ENCODE results near the gene NEK9. TPM values are rescaled to one million over a fixed set of nuclear protein-coding genes. Genes with fewer than 3 reads are reported as not detected.

The NEK9 gene
- total RNA-seq, 1 experiment from 2014 or later: 56.5 TPM

DNA sequence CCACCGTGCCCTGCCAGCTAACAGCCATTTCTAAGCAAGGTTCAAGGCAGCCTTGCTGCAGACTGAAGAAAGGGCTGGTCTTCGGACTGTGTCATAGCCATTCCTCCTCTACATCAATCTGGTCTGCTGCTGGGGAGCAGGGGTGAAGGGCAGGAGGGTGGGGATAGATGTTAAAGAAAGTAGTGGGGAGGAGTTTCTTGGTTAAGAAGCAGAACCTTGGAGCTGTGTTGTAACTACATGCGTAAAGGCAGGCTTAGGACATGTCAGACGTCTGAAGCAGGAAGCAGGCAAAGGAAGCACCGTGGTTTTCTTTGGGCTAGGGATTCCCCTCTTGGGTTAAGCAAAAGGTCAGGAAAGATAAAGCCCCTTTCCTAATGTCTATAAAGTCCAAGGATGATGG lies 18.1 kb upstream of the NEK9 start:
- Histone ChIP-seq H2BK20ac (ENCODE audit: low read depth, low read length, poor library complexity, severe bottlenecking) (no peak overlapping the region), H2BK12ac (ENCODE audit: insufficient read length, low read depth, low read length) (no peak overlapping the region), H3K23ac (ENCODE audit: insufficient read length, low read depth, low read length) (no peak overlapping the region), H2AK5ac (ENCODE audit: insufficient read length, low read length) (no peak overlapping the region), H3K4me2 (ENCODE audit: insufficient read depth, insufficient read length, low read length) (no peak overlapping the region), H3K56ac (ENCODE audit: insufficient read length, low read depth, low read length) (no peak overlapping the region), H3K23me2 (ENCODE audit: insufficient read length, low read depth, low read length, poor library complexity, severe bottlenecking) (no peaks in the 10 kb centered on the region), H3K79me2 (ENCODE audit: insufficient read depth, low read length) (no peaks in the 10 kb centered on the region; the same call in 1 of the 2 replicates), H3K27me3 (ENCODE audit: insufficient read depth, low read length) (no peaks in the 10 kb centered on the region), H3T11ph (ENCODE audit: low read length) (no peak overlapping the region), H4K8ac (replicated peaks; ENCODE audit: insufficient read length, low read depth, low read length) (no peak overlapping the region), H3K14ac (ENCODE audit: insufficient read depth, low read length) (no peak overlapping the region), H3K4ac (ENCODE audit: low read depth, low read length) (no peak overlapping the region), H4K20me1 (ENCODE audit: control insufficient read depth, insufficient read depth, insufficient read length) (no peaks in the 10 kb centered on the region), H4K91ac (ENCODE audit: insufficient read length, low read depth, low read length) (no peak overlapping the region), H3K9me3 (ENCODE audit: control insufficient read depth, low read depth, low read length) (no peaks in the 10 kb centered on the region), H2BK15ac (ENCODE audit: low read depth, low read length) (no peak overlapping the region), H3K4me1 (ENCODE audit: insufficient read depth, low read length) (no peaks in the 10 kb centered on the region; the same call in 1 of the 2 replicates), H3K79me1 (ENCODE audit: insufficient read depth, low read depth, low read length, poor library complexity, severe bottlenecking) (no peaks in the 10 kb centered on the region), H4K5ac (ENCODE audit: insufficient read length, low read depth, low read length) (no peak overlapping the region), H2AFZ (ENCODE audit: low read length) (no peak overlapping the region), H3K9ac (ENCODE audit: extremely low read depth, insufficient read length, low read length) (no peak overlapping the region), H2BK120ac (ENCODE audit: low read depth, low read length, poor library complexity, severe bottlenecking) (no peak overlapping the region), H2BK5ac (ENCODE audit: insufficient read length, low read length) (no peak overlapping the region), H3K18ac (ENCODE audit: insufficient read length, low read depth, low read length) (no peak overlapping the region), H3K27ac (ENCODE audit: insufficient read length, low read depth, low read length) (no peak overlapping the region)
- Mint-ChIP-seq H3K9me3 (no peaks in the 10 kb centered on the region), H3K27ac (peak overlapping the region in 2 of 3 experiments; percentile 56 to 74; a peak in 2 of 7 replicates), H3K36me3 (ENCODE audit: insufficient read depth in 1 of 3, low read depth in 3 of 3) (peaks cover 12 to 33% (median 24%) of the 10 kb centered on the region in 3 experiments; a peak in 5 of 7 replicates), H3K4me1 (peaks cover 8 to 12% of the 10 kb centered on the region in 2 experiments), H3K4me3 (no peak overlapping the region), H3K27me3 (ENCODE audit: low read depth) (no peaks in the 10 kb centered on the region)
- TF ChIP-seq, protein P1, sequence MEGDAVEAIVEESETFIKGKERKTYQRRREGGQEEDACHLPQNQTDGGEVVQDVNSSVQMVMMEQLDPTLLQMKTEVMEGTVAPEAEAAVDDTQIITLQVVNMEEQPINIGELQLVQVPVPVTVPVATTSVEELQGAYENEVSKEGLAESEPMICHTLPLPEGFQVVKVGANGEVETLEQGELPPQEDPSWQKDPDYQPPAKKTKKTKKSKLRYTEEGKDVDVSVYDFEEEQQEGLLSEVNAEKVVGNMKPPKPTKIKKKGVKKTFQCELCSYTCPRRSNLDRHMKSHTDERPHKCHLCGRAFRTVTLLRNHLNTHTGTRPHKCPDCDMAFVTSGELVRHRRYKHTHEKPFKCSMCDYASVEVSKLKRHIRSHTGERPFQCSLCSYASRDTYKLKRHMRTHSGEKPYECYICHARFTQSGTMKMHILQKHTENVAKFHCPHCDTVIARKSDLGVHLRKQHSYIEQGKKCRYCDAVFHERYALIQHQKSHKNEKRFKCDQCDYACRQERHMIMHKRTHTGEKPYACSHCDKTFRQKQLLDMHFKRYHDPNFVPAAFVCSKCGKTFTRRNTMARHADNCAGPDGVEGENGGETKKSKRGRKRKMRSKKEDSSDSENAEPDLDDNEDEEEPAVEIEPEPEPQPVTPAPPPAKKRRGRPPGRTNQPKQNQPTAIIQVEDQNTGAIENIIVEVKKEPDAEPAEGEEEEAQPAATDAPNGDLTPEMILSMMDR (conservative IDR thresholded peaks at IDR 0.05): no peak
- no CpG with 5 or more reads among the region's 5 CpGs for WGBS (ENCODE audit: extremely low coverage, insufficient read length, low lambda C conversion rate)
- no peak for DNase-seq
